ENCODE data around the gene BCHE.

GRCh38 chr3:165846056-165846455 lies 8.8 kb upstream of the BCHE start:
- TF ChIP-seq EZH2 (IDR thresholded peaks at IDR 0.05), result no peak
- TF ChIP-seq POLR2AphosphoS5 (IDR thresholded peaks at IDR 0.05; ENCODE audit: borderline replicate concordance, low read depth, low read length), result no peak; the same call in 1 of the 2 replicates

Data from SK-N-MC (cell line).